Ectodermal cell (in vitro differentiated cells): ENCODE results near the gene GRID2.

Source experiments
- H3K27ac ChIP-seq: 2 replicates; pipeline ENCODE4 v1.7.0; 2013; ENCODE audit warnings: mild to moderate bottlenecking, low read depth, low read length; ENCODE audit not compliant: insufficient read depth, poor library complexity, severe bottlenecking
- H3K27me3 ChIP-seq: 2 replicates; pipeline ENCODE4 v1.7.0; 2013; ENCODE audit warnings: mild to moderate bottlenecking, low read length; ENCODE audit not compliant: insufficient read depth, control insufficient read depth, poor library complexity, severe bottlenecking
- H3K36me3 ChIP-seq: one replicate; pipeline ENCODE4 v1.7.0; 2013; ENCODE audit warnings: low read length; ENCODE audit not compliant: control insufficient read depth, insufficient read depth
- H3K4me1 ChIP-seq: one replicate; pipeline ENCODE4 v1.7.0; 2013; ENCODE audit warnings: low read length; ENCODE audit not compliant: control insufficient read depth, insufficient read depth
- H3K4me3 ChIP-seq: 2 replicates; pipeline ENCODE4 v1.7.0; 2013; ENCODE audit warnings: low read depth, low read length, control low read depth; ENCODE audit not compliant: insufficient read depth
- H3K9me3 ChIP-seq: 2 replicates; pipeline ENCODE4 v1.7.0; 2013; ENCODE audit warnings: mild to moderate bottlenecking, low read length, moderate library complexity; ENCODE audit not compliant: control insufficient read depth
- WGBS, 2 experiments: methylation state at CpG; one replicate each; pipeline ENCODE4 v1.1.7; 2013; ENCODE audit warnings: missing lambda C conversion rate in 2 of 2; 5-methylcytosine and 5-hydroxymethylcytosine counted together

GRID2 gene

GRCh38 chr4:92646826-92647225, 343.1 kb downstream of the GRID2 start:
- Histone ChIP-seq H3K27me3 (no peaks in the 10 kb centered on the region), H3K4me1 (no peaks in the 10 kb centered on the region), H3K27ac (no peak overlapping the region), H3K4me3 (no peak overlapping the region), H3K36me3 (no peaks in the 10 kb centered on the region), H3K9me3 (no peaks in the 10 kb centered on the region)
- WGBS, 2 experiments = 94 to 100% methylated on average over 2 of the region's 2 CpGs

- H3K4me3 ChIP-seq = no peak overlapping the region
- no peaks in the 10 kb centered on the region for H3K36me3 ChIP-seq
- no peaks in the 10 kb centered on the region for H3K4me1 ChIP-seq
- no peaks in the 10 kb centered on the region for H3K9me3 ChIP-seq
- H3K27me3 ChIP-seq = no peaks in the 10 kb centered on the region
- H3K27ac ChIP-seq = no peak overlapping the region
Measured at GRCh38 chr4:92651536-92651935, 347.8 kb downstream of the GRID2 start.

- Histone ChIP-seq H3K27me3 (no peaks in the 10 kb centered on the region), H3K9me3 (no peaks in the 10 kb centered on the region), H3K36me3 (no peaks in the 10 kb centered on the region), H3K4me1 (no peaks in the 10 kb centered on the region), H3K27ac (no peak overlapping the region), H3K4me3 (no peak overlapping the region)
Measured at GRCh38 chr4:92654084-92654483, 350.3 kb downstream of the GRID2 start.

- no peak overlapping the region for H3K27ac ChIP-seq
- no peaks in the 10 kb centered on the region for H3K9me3 ChIP-seq
- no peak overlapping the region for H3K4me3 ChIP-seq
- no peaks in the 10 kb centered on the region for H3K36me3 ChIP-seq
- H3K27me3 ChIP-seq = no peaks in the 10 kb centered on the region
- H3K4me1 ChIP-seq = no peaks in the 10 kb centered on the region
Measured at GRCh38 chr4:92657695-92658094, 353.9 kb downstream of the GRID2 start.

- Histone ChIP-seq H3K4me1 (no peaks in the 10 kb centered on the region), H3K4me3 (no peak overlapping the region), H3K27me3 (no peaks in the 10 kb centered on the region), H3K9me3 (no peaks in the 10 kb centered on the region), H3K36me3 (no peaks in the 10 kb centered on the region), H3K27ac (no peak overlapping the region)
- 96 to 100% methylated on average over 1 to 2 of the region's 2 CpGs for WGBS, 2 experiments
Measured at GRCh38 chr4:92658318-92658717, 354.6 kb downstream of the GRID2 start.

- H3K9me3 ChIP-seq = no peaks in the 10 kb centered on the region
- no peak overlapping the region for H3K27ac ChIP-seq
- no peaks in the 10 kb centered on the region for H3K36me3 ChIP-seq
- H3K4me1 ChIP-seq = no peaks in the 10 kb centered on the region
- WGBS, 2 experiments = 97 to 99% methylated on average over 2 to 3 of the region's 3 CpGs
- H3K4me3 ChIP-seq = no peak overlapping the region
- no peaks in the 10 kb centered on the region for H3K27me3 ChIP-seq
Measured at GRCh38 chr4:92677805-92678204, 374.0 kb downstream of the GRID2 start.

GRCh38 chr4:92678292-92678691, 374.5 kb downstream of the GRID2 start:
- 93 to 98% methylated on average over 3 of the region's 4 CpGs for WGBS, 2 experiments
- H3K4me1 ChIP-seq = no peaks in the 10 kb centered on the region
- no peaks in the 10 kb centered on the region for H3K9me3 ChIP-seq
- no peaks in the 10 kb centered on the region for H3K36me3 ChIP-seq
- H3K4me3 ChIP-seq = no peak overlapping the region
- no peak overlapping the region for H3K27ac ChIP-seq
- no peaks in the 10 kb centered on the region for H3K27me3 ChIP-seq

- WGBS, 2 experiments = 100% methylated on average over 1 of the region's 1 CpG
- Histone ChIP-seq H3K4me3 (no peak overlapping the region), H3K27ac (no peak overlapping the region), H3K27me3 (no peaks in the 10 kb centered on the region), H3K4me1 (no peaks in the 10 kb centered on the region), H3K9me3 (no peaks in the 10 kb centered on the region), H3K36me3 (no peaks in the 10 kb centered on the region)
Measured at GRCh38 chr4:92679149-92679548, 375.4 kb downstream of the GRID2 start.

- Histone ChIP-seq H3K27me3 (no peaks in the 10 kb centered on the region), H3K4me3 (no peak overlapping the region), H3K9me3 (no peaks in the 10 kb centered on the region), H3K27ac (no peak overlapping the region), H3K36me3 (no peaks in the 10 kb centered on the region), H3K4me1 (no peaks in the 10 kb centered on the region)
- WGBS, 2 experiments = 87 to 91% methylated on average over 3 of the region's 3 CpGs
Measured at GRCh38 chr4:92714640-92715039, 410.9 kb downstream of the GRID2 start.

GRCh38 chr4:92733231-92733630, 429.5 kb downstream of the GRID2 start:
- WGBS, 2 experiments = 90 to 100% methylated on average over 1 of the region's 1 CpG
- H3K9me3 ChIP-seq = no peaks in the 10 kb centered on the region
- no peaks in the 10 kb centered on the region for H3K27me3 ChIP-seq
- H3K4me1 ChIP-seq = no peaks in the 10 kb centered on the region
- H3K27ac ChIP-seq = no peak overlapping the region
- H3K36me3 ChIP-seq = no peaks in the 10 kb centered on the region
- H3K4me3 ChIP-seq = no peak overlapping the region

GRCh38 chr4:92735025-92735665, 431.4 kb downstream of the GRID2 start:
- Histone ChIP-seq H3K27me3 (no peaks in the 10 kb centered on the region), H3K27ac (no peak overlapping the region), H3K9me3 (no peaks in the 10 kb centered on the region), H3K4me3 (no peak overlapping the region), H3K36me3 (no peaks in the 10 kb centered on the region), H3K4me1 (no peaks in the 10 kb centered on the region)
- no CpG with 5 or more reads among the region's 2 CpGs for whole genome bisulfite sequencing, 2 experiments
